Activated CD8-positive, alpha-beta memory T cell treated with anti-CD3 and anti-CD28 coated beads for 48 hours (primary cell): ENCODE measurements around the gene POU3F2.

Experiments used
- DNase-seq, 3 experiments: peaks; one replicate each; pipeline ENCODE4 v3.0.0-alpha.2; 2020; ENCODE audit warnings: low read depth in 2 of 3, low spot score in 2 of 3

The POU3F2 gene

GRCh38 chr6:98843271-98844243 lies 9.2 kb downstream of the POU3F2 start:
- DNase-seq = no peak

- no peak for DNase-seq
These were observed 10.2 kb downstream of the POU3F2 start for GRCh38 chr6:98844244-98845210.

GRCh38 chr6:98845211-98846020 lies 11.0 kb downstream of the POU3F2 start:
- DNase-seq = no peak

GRCh38 chr6:98846021-98846380 lies 11.6 kb downstream of the POU3F2 start:
- DNase-seq = no peak

GRCh38 chr6:98847416-98847778 lies 13.0 kb downstream of the POU3F2 start:
- DNase-seq = no peak

- no peak for DNase-seq
These were observed 13.6 kb downstream of the POU3F2 start for GRCh38 chr6:98847779-98848538.

GRCh38 chr6:98848539-98849242 lies 14.3 kb downstream of the POU3F2 start:
- no peak for DNase-seq

GRCh38 chr6:98864497-98864896 lies 30.1 kb downstream of the POU3F2 start:
- DNase-seq = no peak

GRCh38 chr6:98871057-98871456 lies 36.7 kb downstream of the POU3F2 start:
- no peak for DNase-seq

- DNase-seq = no peak
These were observed 37.4 kb downstream of the POU3F2 start for GRCh38 chr6:98871821-98872220.

- no peak for DNase-seq
These were observed 41.0 kb downstream of the POU3F2 start for GRCh38 chr6:98875375-98875774.

- DNase-seq = no peak
These were observed 42.9 kb downstream of the POU3F2 start for GRCh38 chr6:98877250-98877649.

GRCh38 chr6:98880486-98880885 lies 46.1 kb downstream of the POU3F2 start:
- no peak for DNase-seq

GRCh38 chr6:98885330-98885729 lies 51.0 kb downstream of the POU3F2 start:
- no peak for DNase-seq

- no peak for DNase-seq
These were observed 53.3 kb downstream of the POU3F2 start for GRCh38 chr6:98887650-98888049.
